K562 (cell line): ENCODE results near the gene FSD1L. TPM values are rescaled to one million over a fixed set of nuclear protein-coding genes. Genes with fewer than 3 reads are reported as not detected.
A peak's percentile ranks its signal among the peaks of the same experiment; 100 is the strongest.

Source experiments
- ATAC-seq: fragments of 200-7000 bp; cut with Tn5 transposase; 3 replicates; pipeline ENCODE4 v1.9.1; 2020; ENCODE audit warnings: moderate library complexity
- BruUV-seq: library from RNA; stranded (reverse); fragments of 400-500 nt; replicated peaks from 2 replicates; lab custom pipeline; 2021; lab: Mats Ljungman, UMichigan
- CTCF ChIA-PET: fragments of 300-600 bp; formaldehyde crosslinking; extraction: SDS; loops from one replicate; lab custom pipeline; 2021; ENCODE audit warnings: low intra/inter-chr PET ratio; lab: Yijun Ruan, JAX
- POLR2A ChIA-PET: fragments of 300-600, 350-650 bp; sonication (Branson Sonifier 250); formaldehyde crosslinking; extraction: SDS; loops from one replicate; lab custom pipeline; 2021; ENCODE audit warnings: antibody characterized with exemption, inconsistent platforms; lab: Yijun Ruan, JAX
- DNase-seq, 4 experiments: peaks; one replicate each; pipeline versions ENCODE4 v3.0.0 to v3.0.0-alpha.2; 2011 to 2018; ENCODE audit warnings: low spot score in 3 of 4, mixed read lengths in 3 of 4; ENCODE audit errors: extremely low read depth in 1 of 4
- FAIRE-seq: peaks from 2 replicates; lab custom pipeline; 2011; peaks lifted over from hg19 to GRCh38; lab: Jason Lieb, UNC
- H2AFZ ChIP-seq: 2 replicates; pipeline ENCODE4 v1.6.0; 2011; ENCODE audit warnings: low read depth, low read length, control low read depth, inconsistent platforms
- H3K27ac ChIP-seq: fragments of 200-600 bp; 3 replicates; pipeline ENCODE4 v1.8.0; 2011; ENCODE audit warnings: low read depth, mild to moderate bottlenecking, control low read depth, inconsistent platforms, low read length, moderate library complexity, mixed read lengths; ENCODE audit errors: extremely low read depth
- H3K27me3 ChIP-seq, 2 experiments: fragments of 300-600 bp in 1 of 2; 2 replicates in 1 of 2; 3 replicates in 1 of 2; pipeline versions ENCODE4 v1.6.0 to v1.8.0; 2011; ENCODE audit warnings: inconsistent platforms in 2 of 2, low read length in 2 of 2, mild to moderate bottlenecking in 1 of 2, mixed read lengths in 1 of 2, moderate library complexity in 1 of 2; ENCODE audit not compliant: control insufficient read depth in 2 of 2, insufficient read depth in 2 of 2
- H3K36me3 ChIP-seq: fragments of 300-600 bp; 3 replicates; pipeline ENCODE4 v1.8.0; 2011; ENCODE audit warnings: mild to moderate bottlenecking, low read length, inconsistent platforms; ENCODE audit not compliant: control insufficient read depth, insufficient read depth
- H3K4me1 ChIP-seq, 2 experiments: fragments of 200-600 bp in 1 of 2; replicated peaks in 1 of 2; 2 replicates in 1 of 2; 3 replicates in 1 of 2; pipeline versions ENCODE4 v1.5.1 to v1.8.0; 2011; ENCODE audit warnings: inconsistent platforms in 2 of 2, low read length in 2 of 2, mild to moderate bottlenecking in 1 of 2, mixed read lengths in 1 of 2, moderate library complexity in 1 of 2; ENCODE audit not compliant: control insufficient read depth in 2 of 2, insufficient read depth in 2 of 2
- H3K4me2 ChIP-seq: 2 replicates; pipeline ENCODE4 v1.6.1; 2011; ENCODE audit warnings: low read length, control low read depth, inconsistent platforms, mixed read lengths; ENCODE audit not compliant: insufficient read depth
- H3K4me3 ChIP-seq: fragments of 200-600 bp; sonication (generic), shearing (Covaris generic); 2 replicates; pipeline ENCODE4 v1.5.1; 2016; ENCODE audit warnings: control low read depth, inconsistent platforms
- H3K79me2 ChIP-seq: fragments of 200-600 bp; 3 replicates; pipeline ENCODE4 v1.8.0; 2011; ENCODE audit warnings: low read length, inconsistent platforms; ENCODE audit not compliant: control insufficient read depth, insufficient read depth
- H3K9ac ChIP-seq, 2 experiments: 2 replicates each; pipeline versions ENCODE4 v1.6.0 to v1.6.1; 2011; ENCODE audit warnings: low read depth in 2 of 2, low read length in 2 of 2, control low read depth in 1 of 2, inconsistent platforms in 1 of 2, mild to moderate bottlenecking in 1 of 2, mixed read lengths in 1 of 2; ENCODE audit not compliant: insufficient read depth in 1 of 2
- H3K9me1 ChIP-seq: one replicate; pipeline ENCODE4 v1.6.0; 2011; ENCODE audit warnings: inconsistent platforms, mild to moderate bottlenecking, low read length, moderate library complexity; ENCODE audit not compliant: control insufficient read depth, insufficient read depth
- H3K9me3 ChIP-seq: replicated peaks from 2 replicates; pipeline ENCODE4 v1.5.1; 2011; ENCODE audit warnings: low read depth, low read length, inconsistent platforms; ENCODE audit not compliant: control insufficient read depth, insufficient read depth
- H4K20me1 ChIP-seq: replicated peaks from 2 replicates; pipeline ENCODE4 v1.6.1; 2011; ENCODE audit warnings: low read length, inconsistent platforms, mixed read lengths; ENCODE audit not compliant: control insufficient read depth, insufficient read depth
- NR0B1 ChIP-seq: fragments of 450-650 bp; IDR thresholded peaks from one replicate; pipeline ENCODE4 v1.6.1; 2018; ENCODE audit warnings: mild to moderate bottlenecking, moderate library complexity; ENCODE audit not compliant: partially characterized antibody
- PBX2 ChIP-seq, 2 experiments: IDR thresholded peaks in 1 of 2; conservative IDR thresholded peaks in 1 of 2; 2 replicates each; pipeline ENCODE4 v1.6.1; 2016; ENCODE audit warnings: low read depth in 2 of 2, mild to moderate bottlenecking in 1 of 2, missing compliant biosample characterization in 1 of 2, missing genetic modification characterization in 1 of 2, moderate library complexity in 1 of 2
- PHTF2 ChIP-seq: fragments of 250-450 bp; sonication (Bioruptor Pico); IDR thresholded peaks from 2 replicates; pipeline ENCODE4 v1.5.0; 2021; ENCODE audit warnings: mild to moderate bottlenecking
- RBM25 ChIP-seq: fragments of 200-400 bp; formaldehyde crosslinking; IDR thresholded peaks from 2 replicates; pipeline ENCODE4 v1.6.1; 2018; ENCODE audit warnings: low read length, low read depth, moderate library complexity; ENCODE audit not compliant: severe bottlenecking
- RREB1 ChIP-seq: fragments of 250-450 bp; sonication (Bioruptor Pico); IDR thresholded peaks from 2 replicates; pipeline ENCODE4 v1.4.0; 2020
- SMAD2 ChIP-seq: fragments of 150-350 bp; IDR thresholded peaks from 2 replicates; pipeline ENCODE4 v1.6.1; 2014; ENCODE audit warnings: low read depth, mild to moderate bottlenecking, low read length
- SMARCC2 ChIP-seq: fragments of 450-650 bp; IDR thresholded peaks from 2 replicates; pipeline ENCODE4 v1.6.1; 2017; ENCODE audit warnings: antibody characterized with exemption, moderate library complexity, mild to moderate bottlenecking, low read depth
- SREBF2 ChIP-seq: sonication (generic); formaldehyde crosslinking; IDR thresholded peaks from 2 replicates; pipeline ENCODE4 v1.4.0; 2020; ENCODE audit warnings: mild to moderate bottlenecking, missing genetic modification reagents
- SRSF9 ChIP-seq: fragments of 200-400 bp; formaldehyde crosslinking; IDR thresholded peaks from 2 replicates; pipeline ENCODE4 v1.6.1; 2017; ENCODE audit warnings: low read depth, low read length, borderline replicate concordance
- ZNF785 ChIP-seq: fragments of 250-450 bp; sonication (Bioruptor Pico); IDR thresholded peaks from 2 replicates; pipeline ENCODE4 v1.4.0; 2020; ENCODE audit warnings: mild to moderate bottlenecking
- WGBS: fragments of 100-300 bp; shearing (Covaris generic); methylation state at CpG from one replicate; pipeline ENCODE4 v1.1.6; 2016; ENCODE audit warnings: low coverage, mixed read lengths; ENCODE audit not compliant: insufficient coverage; ENCODE audit errors: missing lambda C conversion rate; 5-methylcytosine and 5-hydroxymethylcytosine counted together
- in situ Hi-C: fragments of 300-500 bp; cut with MboI; formaldehyde crosslinking; loops from 4 replicates; pipeline ENCODE4 v1.15.0; 2018; ENCODE audit warnings: inconsistent platforms, mixed read lengths
- intact Hi-C: fragments of 100-400 bp; cut with micrococcal nuclease; formaldehyde crosslinking; loops from 2 replicates; pipeline ENCODE4 v1.14.2; 2022
- polyA plus RNA-seq, 8 experiments: library from polyadenylated mRNA; depleted of rRNA in 4 of 8; stranded (reverse) in 5 of 8; unstranded in 3 of 8; fragments of >200 nt; fragmentation: Nextera tagmentation in 2 of 8; fragmentation: Illumina TruSeq in 1 of 8; extraction: Ambion mirVana in 2 of 8; extraction: Trizol in 1 of 8; gene quantifications; 2 replicates each; pipeline versions ENCODE4 v1.2.1 to v1.2.3, GENCODE V29; 2011 to 2014; ENCODE audit warnings: inconsistent platforms in 1 of 8, missing spikeins in 1 of 8
- total RNA-seq, 7 experiments: library from RNA; depleted of rRNA in 6 of 7; stranded (reverse); fragments of >200 nt in 6 of 7; fragmentation: Illumina TruSeq in 2 of 7; extraction: Trizol in 2 of 7; gene quantifications; 2 replicates each; pipeline versions ENCODE4 v1.2.1 to v1.2.3, GENCODE V29; 2011 to 2021; ENCODE audit warnings: low replicate concordance in 1 of 7

Gene FSD1L
- total and polyA plus RNA-seq, 9 of the 15 experiments (the other 6 are each of a cell fraction or from before 2014, with no cell fraction given): 0.95 to 4.2 (median 2.1) TPM

- intact Hi-C loops (no loop called here), in situ Hi-C loops (no loop called here)
- POLR2A ChIA-PET: interaction anchor here (0.7 kb wide), 1 partner anchor 1793 kb away, joined by 4 read pairs; no protein-coding TSS in a partner anchor
- DNase-seq: no peak
- no peaks in the 10 kb centered on the region for H3K9me3 ChIP-seq
- no peaks in the 10 kb centered on the region for H4K20me1 ChIP-seq
- CTCF ChIA-PET: no interaction called here
- 82% methylated on average over 3 of the region's 3 CpGs for WGBS
- H3K4me2 ChIP-seq: no peak overlapping the region
- no TSS peak for BruUV-seq
- H3K27ac ChIP-seq: no peak overlapping the region
- H3K9me1 ChIP-seq: no peaks in the 10 kb centered on the region
- FAIRE-seq: no peak
- H2AFZ ChIP-seq: no peak overlapping the region
- no peak overlapping the region for H3K9ac ChIP-seq
- no peak overlapping the region for H3K4me3 ChIP-seq
- H3K27me3 ChIP-seq: no peaks in the 10 kb centered on the region
- H3K36me3 ChIP-seq: no peaks in the 10 kb centered on the region
- H3K4me1 ChIP-seq: peaks cover 4 to 7% of the 10 kb centered on the region in 2 experiments; a peak in 3 of 5 replicates
- H3K79me2 ChIP-seq: peaks cover 51% of the 10 kb centered on the region
- ATAC-seq: no peak
- no peak for TF ChIP-seq PHTF2
- TF ChIP-seq RBM25: peak; percentile 97
- TF ChIP-seq RREB1 (CRISPR knock-in tag): no peak
- no peak for TF ChIP-seq NR0B1
- TF ChIP-seq SMAD2: no peak
- TF ChIP-seq SMARCC2: no peak
- TF ChIP-seq SREBF2 (CRISPR knock-in tag): no peak
- no peak for TF ChIP-seq ZNF785
- TF ChIP-seq PBX2 (CRISPR knock-in tag; IDR thresholded peaks at IDR 0.05; ENCODE audit: low read depth): no peak
- no peak for TF ChIP-seq PBX2 (tag; conservative IDR thresholded peaks at IDR 0.05; ENCODE audit: low read depth)
- TF ChIP-seq SRSF9: no peak
Measured at GRCh38 chr9:105452185-105452584, 4.4 kb downstream of the FSD1L start.
